ENCODE measurements around the gene SCMH1.

DNA sequence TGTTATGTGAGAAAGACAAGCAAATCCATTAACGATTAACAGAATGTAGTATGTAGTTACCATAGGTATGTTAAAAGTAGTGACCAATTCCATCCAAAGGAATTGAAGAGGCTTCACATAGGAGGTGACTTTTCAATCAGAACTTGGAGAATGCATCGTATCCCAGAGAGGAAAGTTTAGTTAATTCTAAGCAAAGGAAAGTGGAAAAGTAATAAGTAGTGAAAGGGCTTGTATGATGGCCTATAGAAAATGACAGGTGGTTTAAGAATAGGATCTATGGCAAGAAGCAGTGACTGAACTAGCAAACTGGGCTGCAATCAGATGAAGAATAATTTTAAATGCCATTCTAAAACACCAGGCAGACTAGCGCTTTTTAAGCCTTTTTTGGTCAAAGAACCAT, 16.6 kb downstream of the SCMH1 start:
- TF ChIP-seq, protein P1, sequence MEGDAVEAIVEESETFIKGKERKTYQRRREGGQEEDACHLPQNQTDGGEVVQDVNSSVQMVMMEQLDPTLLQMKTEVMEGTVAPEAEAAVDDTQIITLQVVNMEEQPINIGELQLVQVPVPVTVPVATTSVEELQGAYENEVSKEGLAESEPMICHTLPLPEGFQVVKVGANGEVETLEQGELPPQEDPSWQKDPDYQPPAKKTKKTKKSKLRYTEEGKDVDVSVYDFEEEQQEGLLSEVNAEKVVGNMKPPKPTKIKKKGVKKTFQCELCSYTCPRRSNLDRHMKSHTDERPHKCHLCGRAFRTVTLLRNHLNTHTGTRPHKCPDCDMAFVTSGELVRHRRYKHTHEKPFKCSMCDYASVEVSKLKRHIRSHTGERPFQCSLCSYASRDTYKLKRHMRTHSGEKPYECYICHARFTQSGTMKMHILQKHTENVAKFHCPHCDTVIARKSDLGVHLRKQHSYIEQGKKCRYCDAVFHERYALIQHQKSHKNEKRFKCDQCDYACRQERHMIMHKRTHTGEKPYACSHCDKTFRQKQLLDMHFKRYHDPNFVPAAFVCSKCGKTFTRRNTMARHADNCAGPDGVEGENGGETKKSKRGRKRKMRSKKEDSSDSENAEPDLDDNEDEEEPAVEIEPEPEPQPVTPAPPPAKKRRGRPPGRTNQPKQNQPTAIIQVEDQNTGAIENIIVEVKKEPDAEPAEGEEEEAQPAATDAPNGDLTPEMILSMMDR (IDR thresholded peaks at IDR 0.05; ENCODE audit: insufficient read depth, low read length, poor library complexity, severe bottlenecking) = no peak
- TF ChIP-seq EZH2phosphoT487 (conservative IDR thresholded peaks at IDR 0.05; ENCODE audit: low read length) = no peak
